ENCODE results near the gene SIGLEC7.

Gene SIGLEC7

GRCh38 chr19:51139299-51140014, 2.6 kb upstream of the SIGLEC7 start (continued):
- no peak for TF ChIP-seq ZNF350 (tag by site-specific recombination; IDR thresholded peaks at IDR 0.05)
- no peak for TF ChIP-seq IKZF3 (tag by site-specific recombination; IDR thresholded peaks at IDR 0.05)
- TF ChIP-seq ZNF473 (tag by site-specific recombination; IDR thresholded peaks at IDR 0.05) = no peak

- no peaks in the 10 kb centered on the region for H3K36me3 ChIP-seq (ENCODE audit: control insufficient read depth in 2 of 2, insufficient read depth in 1 of 2, low read length in 2 of 2)
- CTCF ChIA-PET = no interaction called here
- H3K4me3 ChIP-seq (ENCODE audit: low read depth, low read length) = no peak overlapping the region
- no peaks in the 10 kb centered on the region for H3K4me1 ChIP-seq (ENCODE audit: control insufficient read depth, insufficient read depth, low read length)
- no peak overlapping the region for H3K27ac ChIP-seq (ENCODE audit: extremely low read depth, low read depth, low read length)
- POLR2A ChIA-PET = no interaction called here
- H3K9me3 ChIP-seq (ENCODE audit: control insufficient read depth, insufficient read depth, low read depth, low read length) = no peaks in the 10 kb centered on the region
- TF ChIP-seq ZNF664 (tag by site-specific recombination; IDR thresholded peaks at IDR 0.05) = no peak
- TF ChIP-seq TSHZ1 (tag by site-specific recombination; IDR thresholded peaks at IDR 0.05; ENCODE audit: borderline replicate concordance) = no peak
- TF ChIP-seq ZNF785 (tag by site-specific recombination; IDR thresholded peaks at IDR 0.05) = no peak
- no peak for TF ChIP-seq ZNF624 (tag by site-specific recombination; IDR thresholded peaks at IDR 0.05)
- no peak for TF ChIP-seq ZNF37A (tag by site-specific recombination; IDR thresholded peaks at IDR 0.05)
- TF ChIP-seq ZBTB7A (tag by site-specific recombination; IDR thresholded peaks at IDR 0.05; ENCODE audit: low read depth) = no peak
- no peak for TF ChIP-seq KLF8 (tag by site-specific recombination; IDR thresholded peaks at IDR 0.05)
- TF ChIP-seq ZNF362 (tag by site-specific recombination; IDR thresholded peaks at IDR 0.05) = no peak
- no peak for TF ChIP-seq ZNF555 (tag by site-specific recombination; conservative IDR thresholded peaks at IDR 0.05)
- TF ChIP-seq ZNF843 (tag by site-specific recombination; IDR thresholded peaks at IDR 0.05) = no peak
- TF ChIP-seq ZNF514 (tag by site-specific recombination; IDR thresholded peaks at IDR 0.05) = no peak
- no peak for TF ChIP-seq ZNF747 (tag by site-specific recombination; IDR thresholded peaks at IDR 0.05)
- no peak for TF ChIP-seq ZNF121 (tag by site-specific recombination; IDR thresholded peaks at IDR 0.05)
- no peak for TF ChIP-seq ZNF639 (tag by site-specific recombination; IDR thresholded peaks at IDR 0.05)
- no peak for TF ChIP-seq ZNF549 (tag by site-specific recombination; IDR thresholded peaks at IDR 0.05)
Observed at GRCh38 chr19:51140441-51140840, 1.7 kb upstream of the SIGLEC7 start.

- Histone ChIP-seq H3K27ac (ENCODE audit: extremely low read depth, low read depth, low read length) (no peak overlapping the region), H3K4me3 (ENCODE audit: low read depth, low read length) (no peak overlapping the region), H3K4me1 (ENCODE audit: control insufficient read depth, insufficient read depth, low read length) (no peaks in the 10 kb centered on the region), H3K36me3 (ENCODE audit: control insufficient read depth in 2 of 2, insufficient read depth in 1 of 2, low read length in 2 of 2) (no peaks in the 10 kb centered on the region), H3K9me3 (ENCODE audit: control insufficient read depth, insufficient read depth, low read depth, low read length) (no peaks in the 10 kb centered on the region)
- POLR2A ChIA-PET = interaction anchor here (0.6 kb wide), 1 partner anchor 105 kb away, joined by 4 read pairs; no protein-coding TSS in a partner anchor
- CTCF ChIA-PET = interaction anchor here (0.6 kb wide), 1 partner anchor 125 kb away, joined by 3 read pairs; no protein-coding TSS in a partner anchor
- TF ChIP-seq ZNF114 (tag by site-specific recombination; IDR thresholded peaks at IDR 0.05) (no peak), ZNF585B (tag by site-specific recombination; IDR thresholded peaks at IDR 0.05) (no peak), ZNF280D (tag by site-specific recombination; IDR thresholded peaks at IDR 0.05) (no peak), ZFHX2 (tag by site-specific recombination; conservative IDR thresholded peaks at IDR 0.05) (no peak), TCF7L2 (IDR thresholded peaks at IDR 0.05; ENCODE audit: borderline replicate concordance, low read depth, low read length) (no peak), ZNF112 (tag by site-specific recombination; IDR thresholded peaks at IDR 0.05) (no peak), ZNF776 (tag by site-specific recombination; IDR thresholded peaks at IDR 0.05; ENCODE audit: borderline replicate concordance) (no peak)
Observed at GRCh38 chr19:51141181-51141580, 920 bp upstream of the SIGLEC7 start.

Measured in HEK293 (cell line).